ENCODE results near the gene CLIC5.

Gene CLIC5

DNA sequence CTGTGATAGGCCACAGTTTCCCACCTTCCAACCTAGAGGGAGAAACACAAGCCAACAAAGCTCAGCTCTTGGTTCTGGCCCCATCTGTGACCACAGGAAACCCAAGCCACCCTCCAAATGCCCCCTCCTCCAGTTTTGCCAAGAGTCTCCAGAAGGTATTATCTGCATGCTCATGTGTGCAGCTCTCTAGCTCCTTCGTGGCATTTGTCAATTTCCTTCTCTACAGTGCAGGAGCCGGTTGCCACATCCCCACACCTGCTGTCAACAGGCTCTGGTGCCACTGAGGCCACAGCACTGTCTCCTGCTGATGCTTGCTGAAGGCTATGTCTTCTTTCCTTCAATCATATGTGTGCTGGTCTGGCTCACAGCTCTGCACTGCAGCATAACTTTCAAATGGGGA lies 177.2 kb downstream of the CLIC5 start:
- DNase-seq (ENCODE audit: low read depth): no peak

DNA sequence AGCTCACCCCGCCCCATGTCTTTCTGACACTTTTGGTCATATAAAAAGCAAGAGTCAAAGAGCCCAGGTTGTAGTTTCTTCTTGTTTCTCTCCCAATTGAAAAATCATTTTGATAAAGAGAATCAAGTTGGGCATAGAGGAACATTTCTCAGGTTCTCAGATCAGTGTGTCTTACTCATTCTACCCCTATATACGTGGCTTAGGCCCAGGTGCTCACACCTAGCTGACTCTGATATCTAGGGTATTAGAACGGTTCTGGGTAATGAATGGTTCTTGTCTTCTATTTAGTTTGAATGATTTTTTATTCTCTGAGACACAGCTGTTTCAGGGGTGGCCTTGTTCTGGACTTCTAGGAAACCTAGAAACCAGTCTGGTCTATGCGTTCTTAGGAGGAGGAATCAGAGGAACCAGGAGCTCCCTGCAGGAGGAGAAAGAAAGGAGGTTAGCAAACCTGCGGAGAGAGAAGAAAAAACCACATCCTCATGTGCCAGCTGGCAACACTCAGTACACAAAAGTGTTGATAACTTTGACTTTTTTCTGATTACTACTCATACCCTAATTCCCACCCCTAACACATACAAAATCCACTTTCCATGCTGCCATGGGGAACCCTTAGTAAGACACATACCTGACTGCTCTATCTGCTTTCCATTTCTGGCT lies 178.0 kb downstream of the CLIC5 start:
- DNase-seq (ENCODE audit: low read depth): no peak

DNA sequence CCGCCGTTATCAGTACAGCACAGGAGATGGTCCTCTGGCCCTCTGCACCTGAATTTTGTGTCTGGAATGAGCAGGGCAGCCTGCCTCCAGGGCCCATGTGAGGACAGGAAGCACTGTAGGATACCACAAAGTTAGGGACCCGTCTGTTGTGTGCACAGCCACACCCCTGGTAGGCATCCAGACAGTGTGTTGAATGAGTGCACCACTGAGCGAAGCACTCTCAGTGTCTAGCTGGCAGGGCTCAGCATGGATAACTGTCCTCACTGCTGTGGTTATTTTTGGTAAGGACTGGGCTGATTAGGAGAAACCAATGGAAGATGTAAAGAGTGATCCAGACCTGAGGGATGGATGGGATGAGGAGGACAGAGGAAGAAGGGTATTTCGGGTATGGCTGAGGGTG lies 178.7 kb downstream of the CLIC5 start:
- DNase-seq (ENCODE audit: low read depth): no peak

DNA sequence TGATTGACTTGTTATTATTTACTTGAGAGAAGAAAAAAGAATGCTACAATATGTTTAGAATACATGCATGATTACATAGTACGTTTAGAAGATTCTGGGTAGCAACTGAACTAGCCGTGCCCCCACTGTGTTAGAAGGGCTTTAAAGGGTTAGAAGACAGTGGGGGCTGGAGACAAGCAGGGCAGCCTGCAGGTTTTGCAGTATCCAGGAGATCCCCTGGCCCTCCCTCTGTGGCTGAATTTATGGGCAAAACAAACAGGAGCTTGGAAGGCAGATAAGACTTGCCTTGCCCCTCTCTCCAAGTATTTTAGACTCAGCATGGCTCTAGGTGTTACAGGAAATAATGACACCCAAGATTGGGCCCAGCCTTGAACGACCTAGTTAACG lies 179.2 kb downstream of the CLIC5 start:
- no peak for DNase-seq (ENCODE audit: low read depth)

DNA sequence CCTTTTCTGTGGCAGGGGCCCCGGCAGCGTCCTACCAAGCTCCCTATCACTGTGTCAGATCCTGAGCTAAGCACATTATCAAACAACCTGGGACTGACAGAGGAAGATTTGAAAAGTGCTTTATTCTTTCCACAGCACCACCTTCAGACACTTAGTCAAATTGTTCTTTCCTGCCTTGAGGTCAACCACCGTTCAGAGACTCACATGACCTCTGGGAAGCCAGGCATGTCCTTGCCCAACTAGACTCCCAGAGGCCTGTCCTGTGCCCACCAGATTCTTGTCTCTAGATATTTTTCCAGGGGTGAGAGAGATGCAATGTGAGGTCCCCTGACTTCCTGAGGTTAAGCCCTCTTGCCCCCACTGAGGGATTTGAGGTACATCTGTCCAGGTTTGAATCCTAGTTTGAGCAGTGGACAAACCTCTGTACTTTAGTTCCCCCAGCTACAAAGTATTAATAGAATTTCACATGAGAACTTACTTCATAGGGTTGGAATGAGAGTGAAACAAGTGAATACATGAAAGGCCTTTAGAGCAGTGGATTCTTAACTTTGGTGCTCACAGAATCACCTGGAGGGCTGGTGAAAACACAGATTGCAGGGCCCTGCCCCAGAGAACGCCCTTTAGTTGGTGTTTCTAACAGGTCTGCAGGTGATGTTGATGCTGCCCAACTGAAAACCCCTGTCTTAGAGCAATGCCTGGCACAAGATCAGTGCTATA lies 179.8 kb downstream of the CLIC5 start:
- no peak for DNase-seq (ENCODE audit: low read depth)

DNA sequence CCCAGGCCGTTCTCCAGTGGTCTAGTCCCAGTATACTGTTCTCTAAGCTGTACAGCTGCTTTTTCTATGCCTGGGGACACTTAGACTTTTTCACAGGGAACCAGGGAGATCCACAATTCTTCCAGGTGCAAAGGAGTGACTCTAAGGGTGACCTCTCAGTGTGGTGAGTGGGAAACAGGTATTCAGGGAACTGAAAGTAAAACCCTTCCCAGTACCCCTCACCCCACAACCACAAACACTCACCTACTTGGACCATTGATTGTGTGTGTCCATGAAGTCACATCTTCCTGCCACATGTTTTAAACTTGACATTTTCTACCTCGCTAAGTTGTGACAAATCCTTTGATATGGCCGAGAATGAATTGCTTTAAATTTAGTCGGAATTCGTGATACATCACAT lies 183.6 kb downstream of the CLIC5 start:
- DNase-seq (ENCODE audit: low read depth): no peak

Measured in stimulated activated CD4-positive, alpha-beta T cell treated with anti-CD3 and anti-CD28 coated beads, Interleukin-2, amount 100 ng/mL, for 4 hours (primary cell).